IPS-NIHi11 (cell line): ENCODE data around the gene MARCHF9.
A peak's percentile ranks its signal among the peaks of the same experiment; 100 is the strongest.

Experiments
- DNase-seq: peaks from one replicate; pipeline ENCODE4 v3.0.0; 2012; ENCODE audit warnings: mixed read lengths, low spot score

MARCHF9 gene

DNA sequence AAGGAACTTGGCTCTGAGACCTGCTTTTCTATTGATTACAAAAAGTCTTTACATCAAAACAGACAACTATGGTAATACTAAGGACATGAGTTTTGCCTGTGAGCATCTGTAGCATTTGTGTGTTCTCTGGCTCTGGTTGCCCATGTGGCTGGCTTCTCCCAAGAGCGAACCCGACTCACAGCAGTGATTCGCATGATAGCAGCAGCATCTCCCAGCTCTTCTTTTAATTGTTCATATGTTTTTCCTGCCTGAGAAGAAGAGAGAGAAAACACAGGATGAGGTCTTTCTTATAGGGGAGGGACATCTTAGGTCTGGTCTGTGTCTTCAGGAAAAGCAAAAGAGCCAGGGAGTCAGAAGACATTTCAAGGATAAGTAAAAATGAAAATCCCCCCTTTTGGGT lies 46.1 kb downstream of the MARCHF9 start:
- DNase-seq = no peak

DNA sequence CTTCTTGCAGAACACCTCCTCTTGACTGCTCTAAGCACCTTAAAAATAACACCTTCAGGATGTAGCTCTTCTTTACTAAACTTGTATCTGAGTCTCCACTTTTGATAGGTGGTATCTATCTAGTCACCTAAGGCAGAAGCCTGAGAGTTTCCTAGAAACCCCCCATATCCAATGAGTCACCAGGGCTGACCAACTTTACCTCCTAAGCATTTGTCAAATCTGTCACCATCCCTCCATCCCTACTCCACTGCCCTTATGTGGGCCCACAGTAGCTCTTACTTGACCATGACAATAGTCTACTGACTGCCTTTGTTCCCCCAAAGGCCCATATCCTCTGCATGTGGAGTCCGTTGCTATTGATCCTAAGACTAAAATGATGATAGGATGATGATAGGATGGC lies 47.7 kb downstream of the MARCHF9 start:
- no peak for DNase-seq

DNA sequence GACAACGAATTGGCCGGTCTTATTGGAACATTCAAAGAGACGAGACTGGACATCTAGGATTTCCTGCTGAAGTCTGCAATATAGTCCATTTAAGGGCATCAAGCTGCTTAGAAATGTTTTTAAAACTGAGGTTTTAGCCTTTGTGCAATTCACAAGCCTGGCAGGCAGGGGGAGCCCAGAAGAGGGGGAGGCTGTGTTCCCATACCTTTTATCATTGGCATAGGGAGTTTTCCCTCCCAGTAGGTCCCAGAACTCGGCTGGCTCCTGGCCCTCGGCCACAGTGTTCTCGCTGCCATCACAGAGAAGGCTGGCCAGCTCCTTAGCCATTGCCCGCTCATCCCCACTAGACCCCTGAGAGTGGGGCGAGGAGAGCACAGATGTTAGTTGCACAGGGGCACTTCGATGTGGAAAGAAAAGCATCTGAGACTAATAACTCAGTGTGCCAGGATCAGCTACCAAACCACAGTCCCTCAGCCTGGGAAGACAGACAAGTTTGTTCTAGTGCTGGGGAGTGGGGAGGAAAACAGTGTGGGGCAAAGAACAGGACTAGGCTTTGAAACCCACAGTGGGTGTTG lies 48.5 kb downstream of the MARCHF9 start:
- DNase-seq = peak; percentile 85

DNA sequence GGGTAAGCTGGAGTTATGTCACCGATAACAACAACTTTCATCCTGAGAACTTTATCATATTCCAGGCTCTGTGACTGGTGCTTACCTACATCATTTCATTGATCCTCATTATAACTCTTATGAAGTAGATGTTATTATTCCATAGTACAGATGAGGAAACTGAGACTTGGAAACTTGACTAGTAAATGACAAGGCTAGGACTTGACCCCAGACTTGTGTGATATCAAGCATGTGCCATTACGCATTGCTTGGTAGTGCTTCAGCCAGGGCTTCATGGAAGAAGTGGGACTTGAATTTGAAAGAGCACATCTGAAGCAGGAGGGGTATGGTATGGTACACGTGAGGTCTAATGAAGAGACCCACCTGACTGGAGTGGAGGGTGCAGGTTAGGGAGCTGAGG lies 51.8 kb downstream of the MARCHF9 start:
- no peak for DNase-seq

DNA sequence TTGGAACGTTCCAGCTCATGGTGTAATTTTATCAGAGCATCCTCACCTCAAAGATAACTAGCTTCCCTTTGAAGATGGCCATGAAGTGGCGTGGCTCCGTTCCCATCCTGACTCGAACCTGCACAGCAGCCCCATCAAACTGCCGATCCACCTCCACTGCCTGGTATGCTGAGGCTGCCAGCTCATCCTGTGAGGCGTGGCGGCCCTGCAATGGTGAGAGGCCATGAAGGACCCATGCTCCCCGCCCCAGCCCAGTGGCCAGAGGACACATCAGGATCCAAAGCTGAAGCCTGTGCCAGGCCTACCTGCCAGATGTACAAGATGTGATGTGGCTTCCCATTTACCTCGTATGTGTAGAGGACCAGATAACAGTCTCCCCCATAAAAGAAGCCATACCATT lies 52.4 kb downstream of the MARCHF9 start:
- no peak for DNase-seq

DNA sequence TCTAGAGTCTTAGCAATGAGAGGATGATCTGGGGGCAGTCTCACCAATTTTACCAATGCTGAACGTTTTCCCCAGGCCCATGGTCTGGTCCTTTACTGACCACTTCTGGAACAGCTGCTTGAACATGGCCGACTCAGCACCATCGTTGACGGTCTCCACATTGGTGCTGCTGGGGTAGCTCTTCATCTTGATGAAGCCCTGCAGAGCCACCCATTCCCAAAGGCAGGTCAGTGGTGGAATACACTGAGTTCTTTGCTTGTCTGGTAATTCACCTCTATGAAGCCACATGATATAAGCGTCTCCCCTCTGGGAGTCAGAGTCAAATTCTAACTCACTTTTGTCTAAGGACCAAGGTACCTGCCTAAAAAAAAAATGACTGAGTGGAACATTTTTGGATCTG lies 53.4 kb downstream of the MARCHF9 start:
- DNase-seq = no peak

DNA sequence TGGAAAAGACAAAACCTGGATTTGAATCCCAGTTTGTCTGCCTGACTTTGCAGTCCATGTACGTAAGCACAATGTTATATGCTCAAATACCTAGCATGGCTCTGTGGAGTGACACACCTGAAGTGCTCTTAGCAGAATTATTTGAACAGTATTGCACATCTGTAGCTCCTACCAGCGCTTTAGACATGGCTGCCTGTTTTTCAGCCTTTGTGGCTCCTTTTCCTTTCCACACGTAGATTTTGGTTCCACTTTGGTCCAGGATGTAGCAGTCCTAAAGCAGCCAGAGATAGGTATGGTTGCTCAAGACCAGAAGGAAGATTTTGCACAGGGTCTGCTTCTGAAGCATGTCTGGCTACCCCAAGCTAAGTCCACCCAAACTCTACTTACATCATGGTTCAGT lies 54.5 kb downstream of the MARCHF9 start:
- DNase-seq = no peak
